Uterus (tissue), 2 donors: ENCODE results near the gene OTOG.

Source experiments
- CTCF ChIP-seq, 4 experiments: fragments of 200-600 bp in 2 of 4; fragments of 450-650 bp in 2 of 4; sonication (generic) in 2 of 4; IDR thresholded peaks; one replicate each; pipeline ENCODE4 v1.5.1; 2016 to 2019; ENCODE audit warnings: antibody characterized with exemption in 4 of 4, mild to moderate bottlenecking in 2 of 4, moderate library complexity in 1 of 4
- POLR2A ChIP-seq, 2 donors: fragments of 450-650 bp; IDR thresholded peaks; one replicate each; pipeline ENCODE4 v1.6.1; 2016; ENCODE audit warnings: antibody characterized with exemption in 2 of 2, mild to moderate bottlenecking in 1 of 2, moderate library complexity in 1 of 2

GRCh38 chr11:17527628-17527995 lies 19.4 kb upstream of the OTOG start:
- TF ChIP-seq CTCF (IDR thresholded peaks at IDR 0.05) = no peak
- no peak for TF ChIP-seq POLR2A (IDR thresholded peaks at IDR 0.05)
